ENCODE results near the gene MGARP. TPM values are rescaled to one million over a fixed set of nuclear protein-coding genes. Genes with fewer than 3 reads are reported as not detected.

Gene MGARP
- total RNA-seq, 1 donor from 2014 or later = 0.65 TPM

DNA sequence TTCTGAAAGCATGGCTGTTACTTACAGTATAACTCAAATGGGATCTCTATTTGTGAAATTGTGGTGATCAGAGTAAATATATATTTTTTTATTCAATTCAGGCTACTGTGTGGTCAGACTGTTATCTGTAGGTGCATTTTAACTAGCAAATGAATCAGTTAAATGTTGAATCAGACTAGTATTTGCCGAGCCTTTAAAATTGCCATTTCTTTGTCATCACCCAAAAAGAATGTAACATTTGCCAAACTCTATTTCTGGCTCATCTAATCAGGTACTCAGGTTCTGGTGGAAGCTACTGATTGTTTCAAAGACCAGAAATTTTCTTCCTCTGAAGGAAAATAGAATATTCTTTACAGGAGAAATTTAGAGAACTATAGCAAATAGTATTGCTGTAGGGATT lies 19.5 kb upstream of the MGARP start:
- Mint-ChIP-seq H3K27ac (ENCODE audit: unreplicated experiment) (no peak overlapping the region), H3K27me3 (ENCODE audit: low read depth) (no peaks in the 10 kb centered on the region), H3K4me3 (peak overlapping the region; percentile 99), H3K9me3 (no peaks in the 10 kb centered on the region), H3K4me1 (peaks cover 52% of the 10 kb centered on the region), H3K36me3 (ENCODE audit: low read depth) (peaks cover 14% of the 10 kb centered on the region)
- TF ChIP-seq, protein P1, sequence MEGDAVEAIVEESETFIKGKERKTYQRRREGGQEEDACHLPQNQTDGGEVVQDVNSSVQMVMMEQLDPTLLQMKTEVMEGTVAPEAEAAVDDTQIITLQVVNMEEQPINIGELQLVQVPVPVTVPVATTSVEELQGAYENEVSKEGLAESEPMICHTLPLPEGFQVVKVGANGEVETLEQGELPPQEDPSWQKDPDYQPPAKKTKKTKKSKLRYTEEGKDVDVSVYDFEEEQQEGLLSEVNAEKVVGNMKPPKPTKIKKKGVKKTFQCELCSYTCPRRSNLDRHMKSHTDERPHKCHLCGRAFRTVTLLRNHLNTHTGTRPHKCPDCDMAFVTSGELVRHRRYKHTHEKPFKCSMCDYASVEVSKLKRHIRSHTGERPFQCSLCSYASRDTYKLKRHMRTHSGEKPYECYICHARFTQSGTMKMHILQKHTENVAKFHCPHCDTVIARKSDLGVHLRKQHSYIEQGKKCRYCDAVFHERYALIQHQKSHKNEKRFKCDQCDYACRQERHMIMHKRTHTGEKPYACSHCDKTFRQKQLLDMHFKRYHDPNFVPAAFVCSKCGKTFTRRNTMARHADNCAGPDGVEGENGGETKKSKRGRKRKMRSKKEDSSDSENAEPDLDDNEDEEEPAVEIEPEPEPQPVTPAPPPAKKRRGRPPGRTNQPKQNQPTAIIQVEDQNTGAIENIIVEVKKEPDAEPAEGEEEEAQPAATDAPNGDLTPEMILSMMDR (conservative IDR thresholded peaks at IDR 0.05) = no peak
- DNase-seq (ENCODE audit: low read depth, low spot score) = no peak

DNA sequence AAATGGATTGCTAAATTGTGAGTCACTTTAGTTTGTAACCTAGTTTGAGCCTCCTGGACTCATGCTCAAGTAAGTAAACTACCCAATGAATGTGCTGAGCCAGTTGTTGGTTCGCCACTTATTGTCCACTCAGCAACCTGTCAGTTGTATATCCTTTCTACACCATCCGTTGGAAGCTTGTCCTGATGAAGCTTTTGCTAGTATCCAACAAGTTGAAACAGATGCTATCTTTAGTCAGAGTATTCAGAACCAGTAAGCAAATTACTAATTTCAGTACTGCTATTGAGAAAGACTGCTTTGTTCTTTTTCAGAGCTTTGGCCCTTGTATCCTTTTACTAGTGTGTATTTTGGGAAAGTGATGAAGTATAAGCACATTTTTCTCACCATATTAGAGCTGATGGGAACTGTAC lies 17.0 kb upstream of the MGARP start:
- H3K4me3 Mint-ChIP-seq = peak overlapping the region; percentile 58
- H3K4me1 Mint-ChIP-seq = peaks cover 38% of the 10 kb centered on the region
- peaks cover 8% of the 10 kb centered on the region for H3K36me3 Mint-ChIP-seq (ENCODE audit: low read depth)
- TF ChIP-seq, protein P1 (conservative IDR thresholded peaks at IDR 0.05) = no peak
- no peaks in the 10 kb centered on the region for H3K27me3 Mint-ChIP-seq (ENCODE audit: low read depth)
- DNase-seq (ENCODE audit: low read depth, low spot score) = no peak
- no peaks in the 10 kb centered on the region for H3K9me3 Mint-ChIP-seq
- H3K27ac Mint-ChIP-seq (ENCODE audit: unreplicated experiment) = no peak overlapping the region

DNA sequence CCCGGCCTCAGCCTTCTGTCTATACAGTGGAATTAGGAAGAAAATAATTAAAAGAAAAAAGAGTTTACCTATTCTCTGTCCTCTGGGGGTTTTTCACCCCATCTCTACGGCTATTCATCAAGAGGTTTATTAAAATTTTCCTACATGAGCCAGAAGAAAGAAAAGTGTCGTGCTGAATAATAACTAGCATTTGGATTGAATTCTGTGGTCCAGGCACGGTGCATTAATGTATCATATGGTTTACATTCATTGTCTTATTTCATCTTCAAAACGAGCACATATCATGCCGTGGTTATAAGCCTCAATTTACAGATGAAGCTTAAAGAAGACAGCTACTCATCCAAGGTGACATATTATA lies 15.9 kb upstream of the MGARP start:
- no peak for DNase-seq (ENCODE audit: low read depth, low spot score)
- TF ChIP-seq, protein P1 (conservative IDR thresholded peaks at IDR 0.05) = peak; percentile 23
- Mint-ChIP-seq H3K36me3 (ENCODE audit: low read depth) (peaks cover 6% of the 10 kb centered on the region), H3K27ac (ENCODE audit: unreplicated experiment) (peak overlapping the region; percentile 99), H3K4me3 (peak overlapping the region; percentile 98), H3K27me3 (ENCODE audit: low read depth) (no peaks in the 10 kb centered on the region), H3K4me1 (peaks cover 35% of the 10 kb centered on the region), H3K9me3 (no peaks in the 10 kb centered on the region)

DNA sequence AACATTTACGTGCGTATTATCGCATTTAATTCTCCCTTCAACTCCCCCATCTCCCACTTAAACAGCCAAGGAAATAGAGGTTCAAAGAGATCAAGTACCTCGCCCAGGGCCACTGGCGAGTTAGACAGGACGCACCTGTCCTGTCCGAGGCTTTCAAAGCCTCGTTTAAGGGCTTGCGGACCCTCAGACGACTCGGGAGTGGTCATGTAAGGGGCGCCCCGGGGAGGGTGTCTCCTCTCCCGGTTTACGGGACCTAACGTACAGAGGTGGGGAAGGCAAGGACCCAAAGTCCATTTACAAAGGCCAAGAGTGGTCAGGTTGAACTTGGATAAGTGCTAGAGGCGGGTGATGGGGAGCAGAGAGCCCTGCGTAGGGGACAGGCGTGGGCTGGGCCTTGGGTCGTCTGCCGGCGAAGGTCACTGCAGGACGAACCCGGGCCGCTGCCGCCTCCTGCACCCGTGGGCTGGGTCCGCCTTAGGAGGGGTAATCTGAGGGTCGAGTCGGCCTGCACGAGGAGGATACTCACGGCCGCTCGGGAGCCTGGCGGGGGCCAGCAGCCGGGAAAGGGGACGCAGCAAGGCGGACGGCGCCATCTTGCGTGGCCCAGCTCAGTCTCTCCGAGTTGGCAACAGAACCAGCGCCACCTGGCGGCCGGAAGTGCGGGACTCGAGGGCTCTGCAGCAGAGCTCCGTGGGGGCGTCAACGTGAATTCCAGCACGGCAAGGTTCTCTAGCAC lies 15.3 kb upstream of the MGARP start:
- H3K36me3 Mint-ChIP-seq (ENCODE audit: low read depth) = peaks cover 6% of the 10 kb centered on the region
- peak overlapping the region; percentile 99 for H3K27ac Mint-ChIP-seq (ENCODE audit: unreplicated experiment)
- peaks cover 30% of the 10 kb centered on the region for H3K4me1 Mint-ChIP-seq
- TF ChIP-seq, protein P1 (conservative IDR thresholded peaks at IDR 0.05) = peak; percentile 98
- H3K4me3 Mint-ChIP-seq = peak overlapping the region; percentile 98
- H3K27me3 Mint-ChIP-seq (ENCODE audit: low read depth) = no peaks in the 10 kb centered on the region
- DNase-seq (ENCODE audit: low read depth, low spot score) = peak; percentile 100
- H3K9me3 Mint-ChIP-seq = no peaks in the 10 kb centered on the region

DNA sequence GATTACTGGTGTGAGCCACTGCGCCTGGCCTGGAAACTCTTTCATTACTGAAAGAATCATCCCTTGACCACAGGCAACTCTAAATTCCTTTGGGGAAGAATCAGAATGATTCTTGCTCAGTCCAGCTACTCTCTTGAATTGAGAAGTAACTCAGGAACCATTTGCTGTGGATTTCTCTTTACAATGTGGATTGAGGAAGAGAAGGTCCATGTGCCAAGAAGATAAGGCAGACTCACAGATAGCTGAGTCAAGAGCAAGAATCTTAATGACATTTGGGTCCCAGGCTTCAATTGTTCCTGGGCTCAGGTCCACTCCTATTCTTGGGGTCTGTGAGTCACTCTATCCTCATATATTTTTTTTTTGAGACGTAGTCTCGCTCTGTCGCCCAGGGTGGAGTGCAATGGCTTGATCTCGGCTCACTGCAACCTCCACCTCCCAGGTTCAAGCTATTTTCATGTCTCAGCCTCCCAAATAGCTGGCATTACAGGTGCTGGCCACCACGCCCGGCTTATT lies 6.2 kb upstream of the MGARP start:
- TF ChIP-seq, protein P1 (conservative IDR thresholded peaks at IDR 0.05) = no peak
- DNase-seq (ENCODE audit: low read depth, low spot score) = no peak
- no peak overlapping the region for H3K27ac Mint-ChIP-seq (ENCODE audit: unreplicated experiment)
- H3K4me3 Mint-ChIP-seq = no peak overlapping the region
- no peaks in the 10 kb centered on the region for H3K4me1 Mint-ChIP-seq
- H3K27me3 Mint-ChIP-seq (ENCODE audit: low read depth) = peaks cover 16% of the 10 kb centered on the region
- peaks cover 4% of the 10 kb centered on the region for H3K9me3 Mint-ChIP-seq
- peaks cover 5% of the 10 kb centered on the region for H3K36me3 Mint-ChIP-seq (ENCODE audit: low read depth)

Data from neural crest cell (in vitro differentiated cells).